ENCODE data around the gene ASXL1. TPM values are rescaled to one million over a fixed set of nuclear protein-coding genes. Genes with fewer than 3 reads are reported as not detected.

ASXL1 gene
- total and polyA plus RNA-seq, 10 of the 15 experiments (the other 5 are each of a cell fraction or from before 2014, with no cell fraction given) = 11.0 to 87.6 (median 56.8) TPM

DNA sequence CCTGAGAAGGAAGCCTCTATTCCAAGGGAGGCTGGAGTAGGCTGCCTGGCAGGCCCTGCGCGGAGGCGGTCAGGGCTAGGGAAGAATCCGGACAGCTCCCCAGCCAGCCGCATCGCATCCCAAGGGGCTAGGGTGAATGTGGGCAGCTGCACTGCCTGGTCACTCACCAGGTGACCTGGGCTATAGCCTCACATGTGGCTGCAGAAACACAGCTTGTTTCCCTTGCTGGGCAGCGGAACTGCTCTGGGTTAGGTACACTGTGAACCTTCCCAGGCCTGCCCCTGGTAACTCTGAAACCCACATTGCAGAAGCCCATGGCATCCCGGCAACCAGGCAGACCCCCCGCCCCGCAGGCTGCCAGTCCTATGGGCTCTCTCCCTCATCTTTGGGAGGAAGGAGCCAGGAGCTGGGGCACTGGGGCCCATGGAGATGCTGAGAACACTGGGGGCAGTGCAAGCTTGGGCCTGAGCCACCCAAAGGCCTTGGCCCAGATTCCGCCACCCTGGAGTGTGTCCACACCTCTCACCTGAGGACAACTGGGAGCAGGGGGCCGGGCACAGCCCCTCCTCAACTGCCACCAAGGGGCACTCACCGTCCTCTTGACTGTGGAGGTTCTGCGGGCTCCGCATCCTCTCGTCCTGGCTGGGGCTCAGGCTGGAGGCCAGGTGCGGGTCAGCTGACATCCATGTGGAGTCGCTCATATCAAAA lies 116.0 kb downstream of the ASXL1 start:
- no peak for DNase-seq (ENCODE audit: low read depth, low spot score)
- Histone ChIP-seq H3K4me2 (ENCODE audit: control insufficient read depth, insufficient read depth) (no peak overlapping the region), H3K27me3 (replicated peaks in 1 of 2; ENCODE audit: control insufficient read depth in 2 of 2, insufficient read depth in 2 of 2, low read length in 1 of 2) (no peaks in the 10 kb centered on the region), H3K9ac (ENCODE audit: control insufficient read depth, insufficient read depth, low read length) (no peak overlapping the region), H3K9me3 (replicated peaks; ENCODE audit: control insufficient read depth, insufficient read depth, low read length) (no peaks in the 10 kb centered on the region), H3K27ac (ENCODE audit: control insufficient read depth, insufficient read depth) (no peak overlapping the region), H3K4me1 (ENCODE audit: control insufficient read depth, insufficient read depth, low read length) (peaks cover 11% of the 10 kb centered on the region), H3K79me2 (ENCODE audit: control insufficient read depth, insufficient read depth, low read length) (no peaks in the 10 kb centered on the region), H3K36me3 (ENCODE audit: control insufficient read depth in 2 of 2, insufficient read depth in 2 of 2, low read length in 1 of 2) (no peaks in the 10 kb centered on the region; a peak in 1 of 4 replicates), H3K4me3 (no peak overlapping the region), H4K20me1 (ENCODE audit: control insufficient read depth, insufficient read depth) (peaks cover 7% of the 10 kb centered on the region), H2AFZ (ENCODE audit: control insufficient read depth, low read depth, low read length) (no peak overlapping the region)
- intact Hi-C loops (cut with micrococcal nuclease; ENCODE audit: unreplicated experiment) (no loop called here), in situ Hi-C loops (cut with MboI) (no loop called here)
- BruUV-seq (replicated peaks) = no TSS peak
- POLR2A ChIA-PET = no interaction called here
- RAD21 ChIA-PET (ENCODE audit: unreplicated experiment) = no interaction called here
- SMC1A ChIA-PET (ENCODE audit: uncharacterized antibody, unreplicated experiment) = no interaction called here
- no peak for ATAC-seq
- WGBS (ENCODE audit: insufficient coverage, insufficient replicate concordance, low lambda C conversion rate, missing lambda C conversion rate) = 77% methylated on average over 18 of the region's 18 CpGs
- CTCF ChIA-PET = interaction anchor here (0.8 kb wide), 1 partner anchor 10 kb away, joined by 3 read pairs; no protein-coding TSS in a partner anchor
- no peak for FAIRE-seq
- TF ChIP-seq NR2C1 (IDR thresholded peaks at IDR 0.05) (no peak), ZSCAN29 (IDR thresholded peaks at IDR 0.05) (no peak), CHD4 (IDR thresholded peaks at IDR 0.05) (no peak), ZNF274 (IDR thresholded peaks at IDR 0.05; ENCODE audit: insufficient read depth, insufficient read length) (no peak), SMARCA5 (IDR thresholded peaks at IDR 0.05) (no peak), PAX5 (IDR thresholded peaks at IDR 0.05; ENCODE audit: borderline replicate concordance, low read depth, low read length) (no peak), JUND (IDR thresholded peaks at IDR 0.05; ENCODE audit: low read depth, low read length) (no peak), KAT2A (conservative IDR thresholded peaks at IDR 0.05; ENCODE audit: control insufficient read depth, low read depth, low read length) (no peak), TBL1XR1 (IDR thresholded peaks at IDR 0.05; ENCODE audit: low read depth, low read length) (no peak), BCL11A (IDR thresholded peaks at IDR 0.05; ENCODE audit: low read depth, low read length) (no peak), NR2C2 (IDR thresholded peaks at IDR 0.05; ENCODE audit: borderline replicate concordance, control insufficient read depth, insufficient read length, low read depth) (no peak)
- TF ChIP-seq, protein P1, sequence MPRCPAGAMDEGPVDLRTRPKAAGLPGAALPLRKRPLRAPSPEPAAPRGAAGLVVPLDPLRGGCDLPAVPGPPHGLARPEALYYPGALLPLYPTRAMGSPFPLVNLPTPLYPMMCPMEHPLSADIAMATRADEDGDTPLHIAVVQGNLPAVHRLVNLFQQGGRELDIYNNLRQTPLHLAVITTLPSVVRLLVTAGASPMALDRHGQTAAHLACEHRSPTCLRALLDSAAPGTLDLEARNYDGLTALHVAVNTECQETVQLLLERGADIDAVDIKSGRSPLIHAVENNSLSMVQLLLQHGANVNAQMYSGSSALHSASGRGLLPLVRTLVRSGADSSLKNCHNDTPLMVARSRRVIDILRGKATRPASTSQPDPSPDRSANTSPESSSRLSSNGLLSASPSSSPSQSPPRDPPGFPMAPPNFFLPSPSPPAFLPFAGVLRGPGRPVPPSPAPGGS (IDR thresholded peaks at IDR 0.05; ENCODE audit: borderline replicate concordance, insufficient read depth, low read depth, low read length, poor library complexity, severe bottlenecking) = no peak
- TF ChIP-seq, protein P2, sequence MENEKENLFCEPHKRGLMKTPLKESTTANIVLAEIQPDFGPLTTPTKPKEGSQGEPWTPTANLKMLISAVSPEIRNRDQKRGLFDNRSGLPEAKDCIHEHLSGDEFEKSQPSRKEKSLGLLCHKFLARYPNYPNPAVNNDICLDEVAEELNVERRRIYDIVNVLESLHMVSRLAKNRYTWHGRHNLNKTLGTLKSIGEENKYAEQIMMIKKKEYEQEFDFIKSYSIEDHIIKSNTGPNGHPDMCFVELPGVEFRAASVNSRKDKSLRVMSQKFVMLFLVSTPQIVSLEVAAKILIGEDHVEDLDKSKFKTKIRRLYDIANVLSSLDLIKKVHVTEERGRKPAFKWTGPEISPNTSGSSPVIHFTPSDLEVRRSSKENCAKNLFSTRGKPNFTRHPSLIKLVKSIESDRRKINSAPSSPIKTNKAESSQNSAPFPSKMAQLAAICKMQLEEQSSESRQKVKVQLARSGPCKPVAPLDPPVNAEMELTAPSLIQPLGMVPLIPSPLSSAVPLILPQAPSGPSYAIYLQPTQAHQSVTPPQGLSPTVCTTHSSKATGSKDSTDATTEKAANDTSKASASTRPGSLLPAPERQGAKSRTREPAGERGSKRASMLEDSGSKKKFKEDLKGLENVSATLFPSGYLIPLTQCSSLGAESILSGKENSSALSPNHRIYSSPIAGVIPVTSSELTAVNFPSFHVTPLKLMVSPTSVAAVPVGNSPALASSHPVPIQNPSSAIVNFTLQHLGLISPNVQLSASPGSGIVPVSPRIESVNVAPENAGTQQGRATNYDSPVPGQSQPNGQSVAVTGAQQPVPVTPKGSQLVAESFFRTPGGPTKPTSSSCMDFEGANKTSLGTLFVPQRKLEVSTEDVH (IDR thresholded peaks at IDR 0.05; ENCODE audit: low read depth, partially characterized antibody) = no peak
- TF ChIP-seq, protein P3, sequence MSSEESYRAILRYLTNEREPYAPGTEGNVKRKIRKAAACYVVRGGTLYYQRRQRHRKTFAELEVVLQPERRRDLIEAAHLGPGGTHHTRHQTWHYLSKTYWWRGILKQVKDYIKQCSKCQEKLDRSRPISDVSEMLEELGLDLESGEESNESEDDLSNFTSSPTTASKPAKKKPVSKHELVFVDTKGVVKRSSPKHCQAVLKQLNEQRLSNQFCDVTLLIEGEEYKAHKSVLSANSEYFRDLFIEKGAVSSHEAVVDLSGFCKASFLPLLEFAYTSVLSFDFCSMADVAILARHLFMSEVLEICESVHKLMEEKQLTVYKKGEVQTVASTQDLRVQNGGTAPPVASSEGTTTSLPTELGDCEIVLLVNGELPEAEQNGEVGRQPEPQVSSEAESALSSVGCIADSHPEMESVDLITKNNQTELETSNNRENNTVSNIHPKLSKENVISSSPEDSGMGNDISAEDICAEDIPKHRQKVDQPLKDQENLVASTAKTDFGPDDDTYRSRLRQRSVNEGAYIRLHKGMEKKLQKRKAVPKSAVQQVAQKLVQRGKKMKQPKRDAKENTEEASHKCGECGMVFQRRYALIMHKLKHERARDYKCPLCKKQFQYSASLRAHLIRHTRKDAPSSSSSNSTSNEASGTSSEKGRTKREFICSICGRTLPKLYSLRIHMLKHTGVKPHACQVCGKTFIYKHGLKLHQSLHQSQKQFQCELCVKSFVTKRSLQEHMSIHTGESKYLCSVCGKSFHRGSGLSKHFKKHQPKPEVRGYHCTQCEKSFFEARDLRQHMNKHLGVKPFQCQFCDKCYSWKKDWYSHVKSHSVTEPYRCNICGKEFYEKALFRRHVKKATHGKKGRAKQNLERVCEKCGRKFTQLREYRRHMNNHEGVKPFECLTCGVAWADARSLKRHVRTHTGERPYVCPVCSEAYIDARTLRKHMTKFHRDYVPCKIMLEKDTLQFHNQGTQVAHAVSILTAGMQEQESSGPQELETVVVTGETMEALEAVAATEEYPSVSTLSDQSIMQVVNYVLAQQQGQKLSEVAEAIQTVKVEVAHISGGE (CRISPR knock-in tag; IDR thresholded peaks at IDR 0.05) = no peak
- TF ChIP-seq, protein P4, sequence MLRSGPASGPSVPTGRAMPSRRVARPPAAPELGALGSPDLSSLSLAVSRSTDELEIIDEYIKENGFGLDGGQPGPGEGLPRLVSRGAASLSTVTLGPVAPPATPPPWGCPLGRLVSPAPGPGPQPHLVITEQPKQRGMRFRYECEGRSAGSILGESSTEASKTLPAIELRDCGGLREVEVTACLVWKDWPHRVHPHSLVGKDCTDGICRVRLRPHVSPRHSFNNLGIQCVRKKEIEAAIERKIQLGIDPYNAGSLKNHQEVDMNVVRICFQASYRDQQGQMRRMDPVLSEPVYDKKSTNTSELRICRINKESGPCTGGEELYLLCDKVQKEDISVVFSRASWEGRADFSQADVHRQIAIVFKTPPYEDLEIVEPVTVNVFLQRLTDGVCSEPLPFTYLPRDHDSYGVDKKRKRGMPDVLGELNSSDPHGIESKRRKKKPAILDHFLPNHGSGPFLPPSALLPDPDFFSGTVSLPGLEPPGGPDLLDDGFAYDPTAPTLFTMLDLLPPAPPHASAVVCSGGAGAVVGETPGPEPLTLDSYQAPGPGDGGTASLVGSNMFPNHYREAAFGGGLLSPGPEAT (IDR thresholded peaks at IDR 0.05; ENCODE audit: low read depth) = no peak
